LoVo (cell line): ENCODE measurements around the gene KRT5.
A peak's percentile ranks its signal among the peaks of the same experiment; 100 is the strongest.

Source experiments
- DNase-seq: peaks from one replicate; pipeline ENCODE4 v3.0.0-alpha.2; 2016; ENCODE audit warnings: low spot score

KRT5 gene

DNA sequence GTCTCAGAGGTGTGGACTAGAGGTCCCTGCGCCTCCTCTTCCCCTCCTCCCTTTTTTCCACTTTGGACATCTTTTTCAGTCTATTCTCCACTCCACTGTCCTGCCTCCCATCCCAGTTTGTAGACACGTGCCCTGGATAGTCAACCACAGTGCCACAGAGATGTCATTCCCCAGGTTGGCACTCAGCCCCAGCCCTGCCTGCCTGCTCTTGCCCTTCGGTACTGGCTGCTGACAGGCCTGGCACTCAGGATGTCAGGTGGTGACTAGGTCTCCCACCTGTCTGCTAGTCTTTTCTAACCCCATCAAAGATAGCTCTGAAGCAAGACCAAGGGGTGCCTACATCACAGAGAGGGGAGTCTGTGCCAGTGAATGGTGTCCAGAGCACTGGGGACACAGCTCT lies 16.9 kb upstream of the KRT5 start:
- no peak for DNase-seq

DNA sequence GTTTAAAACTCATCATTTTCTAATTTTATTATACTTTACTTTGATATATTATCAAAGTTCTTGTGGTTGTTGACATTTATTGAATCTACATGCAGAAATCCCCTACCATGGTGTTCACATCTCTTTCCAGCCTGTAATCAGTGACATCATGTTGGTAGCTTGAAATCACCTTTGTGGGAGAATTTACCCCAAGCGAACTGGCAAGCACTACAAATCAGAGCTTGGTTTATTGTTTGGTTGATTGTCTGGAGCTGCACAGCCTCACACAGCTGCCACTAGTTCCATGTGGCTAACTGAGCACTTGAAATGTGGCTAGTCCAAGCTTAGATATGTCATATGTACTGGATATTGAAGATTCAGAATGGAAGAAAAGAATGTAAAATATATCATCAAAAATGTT lies 15.4 kb upstream of the KRT5 start:
- DNase-seq, result no peak

DNA sequence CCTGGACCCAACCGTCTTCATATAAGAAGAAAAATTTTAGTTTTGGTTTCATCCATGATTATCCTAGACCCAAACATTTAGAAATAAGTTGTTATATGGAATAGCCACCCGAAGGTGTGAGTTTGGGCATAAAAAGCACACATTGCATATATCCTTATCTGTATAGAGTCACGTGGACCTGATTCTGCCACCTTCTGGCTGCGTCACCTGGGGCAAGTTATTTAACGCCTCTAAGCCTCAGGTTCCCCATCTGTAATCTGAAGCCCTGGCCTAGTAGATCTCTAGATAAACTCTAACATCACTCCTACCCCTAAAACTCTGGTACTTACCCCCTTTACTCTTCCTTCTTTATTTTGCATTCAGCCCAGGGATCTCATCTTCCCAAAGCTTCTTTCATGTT lies 14.3 kb upstream of the KRT5 start:
- no peak for DNase-seq

DNA sequence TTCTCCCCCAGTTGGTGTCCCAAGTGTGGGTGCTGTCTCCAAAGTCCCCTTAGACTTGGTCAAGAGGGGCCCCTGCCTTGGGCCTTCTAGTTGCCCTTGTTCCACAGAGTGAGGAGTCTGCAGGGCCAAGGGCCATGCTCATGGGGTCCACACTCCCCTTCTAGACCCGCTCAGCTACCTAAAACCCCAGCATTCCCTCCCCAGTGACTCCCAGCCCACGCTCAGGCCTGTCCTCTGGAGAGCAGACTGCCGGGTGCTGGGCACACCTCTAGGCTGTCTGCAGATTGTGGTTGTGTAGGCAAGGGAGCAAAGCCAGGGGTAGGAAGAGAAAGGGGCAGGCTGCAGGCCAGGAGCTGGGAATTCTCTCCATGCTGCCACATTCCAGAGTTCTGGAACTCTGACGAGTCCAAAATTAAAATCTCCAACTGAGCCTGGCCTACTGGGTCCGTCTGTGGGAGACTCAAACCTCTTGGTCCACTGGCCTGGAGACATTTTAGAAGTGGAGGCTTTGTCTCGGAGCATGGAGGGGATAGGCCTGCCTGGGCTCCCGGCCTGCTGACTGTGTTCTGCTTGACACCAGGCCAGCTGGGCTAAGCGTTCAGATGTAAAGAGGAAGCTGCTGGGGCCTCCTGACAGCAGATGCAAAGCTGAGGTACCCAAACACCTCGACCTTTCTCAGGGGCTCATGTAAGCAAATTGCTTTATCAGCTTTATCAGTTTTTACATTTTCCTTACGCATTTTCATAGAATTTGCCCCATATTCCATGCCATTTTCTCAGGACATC lies 13.7 kb upstream of the KRT5 start:
- no peak for DNase-seq

DNA sequence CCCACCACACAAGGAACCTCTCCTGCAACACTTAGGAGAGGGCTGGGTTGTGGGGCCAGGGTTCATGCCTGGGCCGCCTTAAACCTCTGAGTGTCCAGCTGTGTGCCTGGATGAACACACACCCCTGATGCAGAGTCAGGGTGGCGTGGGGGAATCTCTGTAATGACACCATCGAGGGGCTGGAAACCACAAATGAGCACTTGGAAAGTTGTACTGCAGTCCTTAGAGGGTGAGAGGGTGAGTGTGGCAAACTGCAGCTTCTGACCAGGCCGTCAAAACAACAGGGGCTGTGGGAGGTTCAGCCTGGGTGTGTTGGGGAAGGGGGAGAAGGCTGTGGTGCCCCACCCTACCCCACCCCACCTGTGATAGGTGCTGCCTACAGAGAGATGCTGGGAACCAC lies 12.4 kb upstream of the KRT5 start:
- DNase-seq, result no peak

DNA sequence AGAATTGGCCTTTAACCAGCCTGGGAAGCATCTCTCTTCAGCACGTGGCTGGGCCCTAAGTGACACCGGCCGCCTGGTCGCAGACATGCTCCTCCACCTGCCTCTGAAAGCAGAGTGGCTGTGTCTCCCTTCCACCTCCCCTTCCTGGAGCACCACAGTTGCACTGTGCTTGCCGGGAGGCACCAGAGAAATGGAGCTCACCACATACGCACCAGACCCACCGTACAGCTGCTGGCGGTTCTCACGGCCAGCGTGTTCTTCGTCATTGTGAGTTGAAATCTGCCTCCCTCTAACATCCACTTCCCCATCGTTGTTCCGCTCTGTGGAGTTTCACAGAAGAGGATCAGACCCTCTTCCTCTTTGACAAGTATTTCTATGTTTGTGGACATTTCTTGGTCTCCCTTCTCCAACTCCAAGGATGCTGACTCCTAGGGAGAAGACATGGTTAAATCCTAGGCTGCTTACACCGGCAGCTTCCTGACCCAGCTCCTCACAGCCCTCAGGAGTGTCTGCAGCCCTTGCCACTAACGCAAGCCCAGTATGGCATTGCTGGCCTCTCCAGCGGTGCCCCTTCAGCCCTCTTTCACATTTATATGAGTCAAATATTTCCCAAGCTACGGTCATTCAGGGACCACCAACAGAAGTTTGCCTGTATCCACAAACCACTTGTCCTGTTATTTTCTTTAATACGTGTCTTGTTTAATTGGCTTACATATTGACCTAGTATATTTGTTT lies 11.5 kb upstream of the KRT5 start:
- no peak for DNase-seq

DNA sequence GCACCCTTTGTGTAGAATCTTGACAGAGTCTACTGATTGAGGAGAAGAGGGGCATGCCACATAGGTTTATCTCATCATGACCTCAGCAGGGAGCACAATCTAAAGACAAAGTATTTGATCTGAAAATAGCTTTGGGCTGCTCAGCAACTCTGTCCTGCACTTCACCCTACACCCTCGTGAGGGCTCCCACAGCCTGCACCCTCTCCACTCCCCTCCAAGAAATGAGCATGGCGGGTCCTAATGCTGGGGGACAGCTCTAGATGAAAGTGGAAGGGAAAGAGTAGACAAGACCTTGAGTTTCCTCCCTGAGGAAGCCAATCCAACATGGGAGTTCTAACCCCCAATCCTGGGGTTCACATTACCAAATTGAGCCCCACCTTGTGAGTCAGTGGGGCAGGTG lies 10.7 kb upstream of the KRT5 start:
- no peak for DNase-seq

DNA sequence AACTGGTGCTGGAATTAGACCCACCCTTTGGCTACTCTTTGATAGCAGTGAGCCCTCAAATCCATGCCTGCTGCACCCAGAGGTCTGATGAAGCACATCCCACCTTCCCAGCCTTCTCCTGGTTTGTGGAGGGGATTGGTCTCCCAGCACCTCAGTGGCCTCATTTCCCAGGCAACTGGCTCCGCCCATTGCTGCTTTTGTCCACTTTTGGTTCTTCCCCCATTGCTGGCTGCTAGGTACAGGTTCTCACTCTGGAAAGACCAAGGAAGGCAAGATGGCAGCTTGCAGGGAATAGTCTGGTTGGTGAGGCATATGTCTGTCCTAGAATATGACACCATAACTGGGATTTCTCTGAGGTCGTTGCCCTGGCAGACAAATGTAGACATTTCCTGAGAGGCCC lies 10.2 kb upstream of the KRT5 start:
- DNase-seq, result no peak

DNA sequence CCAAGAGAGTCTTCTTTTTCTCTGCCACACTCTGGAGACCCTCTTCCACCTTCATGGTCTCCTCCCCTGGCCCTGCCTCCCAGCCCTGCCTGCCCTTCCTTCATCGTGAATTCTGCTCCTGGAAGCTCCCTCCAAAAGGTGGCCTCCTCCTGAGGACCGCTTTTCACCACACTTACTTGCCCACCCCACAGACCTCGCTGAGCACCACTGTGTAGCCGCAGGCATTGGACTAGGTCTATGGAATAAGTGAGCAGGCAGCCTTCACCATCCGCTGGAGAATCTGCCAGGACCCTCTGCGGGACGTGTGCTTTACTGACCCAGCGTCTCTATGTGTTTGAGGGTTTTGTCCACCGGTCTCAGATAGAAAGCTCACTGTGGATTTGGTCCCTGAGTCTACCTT lies 9.7 kb upstream of the KRT5 start:
- DNase-seq, result no peak

DNA sequence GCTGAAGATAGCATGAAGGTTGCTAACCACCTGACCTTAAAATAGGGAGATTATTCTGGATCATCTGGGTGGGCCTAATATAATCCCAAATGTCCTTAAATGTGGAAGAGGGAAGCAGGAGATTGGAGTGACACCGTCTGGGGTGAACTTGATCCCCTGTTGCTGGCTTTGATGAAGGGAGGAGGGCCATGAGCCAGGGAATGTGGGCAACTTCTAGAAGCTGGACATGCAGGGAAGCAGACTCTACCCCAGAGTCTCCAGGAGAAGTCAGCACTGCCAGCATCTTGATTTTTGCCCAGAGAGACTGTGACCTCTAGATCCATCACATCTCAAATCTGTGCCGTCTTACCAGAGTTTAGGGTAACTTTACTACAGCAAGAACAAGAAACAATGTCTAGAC lies 9.2 kb upstream of the KRT5 start:
- DNase-seq, result no peak

DNA sequence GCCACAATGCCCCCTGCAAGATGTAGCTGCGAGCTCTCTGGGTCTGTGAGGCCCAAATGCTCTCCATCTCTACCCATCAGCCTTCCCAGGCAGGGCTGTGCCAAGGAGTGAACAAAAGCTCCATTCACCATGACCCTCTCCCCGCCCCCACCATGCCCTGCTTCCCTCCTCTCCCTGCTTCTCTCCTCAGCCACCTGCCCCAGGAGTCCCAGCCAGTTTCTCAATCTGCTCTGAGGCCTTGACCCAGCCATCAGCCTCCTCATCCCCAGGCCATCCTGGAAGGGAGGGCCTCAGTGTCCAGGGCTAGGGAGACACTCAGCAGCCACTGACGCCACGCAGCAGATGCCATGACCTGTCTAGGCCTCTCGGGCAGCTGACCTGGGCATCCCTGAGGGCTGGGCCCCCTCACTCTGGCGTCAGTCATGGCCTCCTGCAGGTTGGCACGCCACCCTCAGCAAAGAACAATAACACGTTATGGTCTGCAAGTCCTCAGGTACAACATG lies 8.5 kb upstream of the KRT5 start:
- DNase-seq, result no peak

DNA sequence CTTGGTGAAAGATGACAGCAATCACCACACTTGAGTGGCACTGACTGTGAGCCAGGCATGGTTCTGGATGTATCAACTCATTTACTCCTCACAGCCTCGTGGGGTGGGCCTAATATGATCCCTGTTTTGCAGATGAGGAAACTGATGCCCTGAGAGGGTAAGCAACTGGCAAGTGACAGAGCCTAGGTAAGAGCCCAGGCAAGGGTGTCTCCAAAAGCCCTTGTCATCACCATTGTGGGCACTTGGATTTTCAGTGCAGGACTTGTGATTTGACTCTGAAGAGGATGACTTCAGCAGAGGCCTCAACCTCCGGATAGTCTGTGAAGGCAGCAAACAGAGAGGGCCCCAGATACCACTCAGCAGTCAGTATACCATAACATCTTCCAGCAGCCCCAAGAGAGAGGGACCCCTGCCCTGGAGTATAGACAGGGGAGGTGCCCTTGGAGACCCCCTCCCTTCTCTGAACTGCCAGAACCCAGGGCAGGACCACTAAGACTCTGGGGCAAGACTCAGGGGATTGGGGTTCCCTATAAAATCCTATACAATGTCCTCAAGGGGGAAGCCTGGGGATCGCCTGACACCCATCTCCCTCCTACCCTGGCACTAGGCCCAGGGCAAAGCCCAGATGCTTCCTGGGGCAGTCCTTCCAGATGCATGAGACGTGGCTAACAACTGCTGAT lies 7.1 kb upstream of the KRT5 start:
- DNase-seq, result no peak

DNA sequence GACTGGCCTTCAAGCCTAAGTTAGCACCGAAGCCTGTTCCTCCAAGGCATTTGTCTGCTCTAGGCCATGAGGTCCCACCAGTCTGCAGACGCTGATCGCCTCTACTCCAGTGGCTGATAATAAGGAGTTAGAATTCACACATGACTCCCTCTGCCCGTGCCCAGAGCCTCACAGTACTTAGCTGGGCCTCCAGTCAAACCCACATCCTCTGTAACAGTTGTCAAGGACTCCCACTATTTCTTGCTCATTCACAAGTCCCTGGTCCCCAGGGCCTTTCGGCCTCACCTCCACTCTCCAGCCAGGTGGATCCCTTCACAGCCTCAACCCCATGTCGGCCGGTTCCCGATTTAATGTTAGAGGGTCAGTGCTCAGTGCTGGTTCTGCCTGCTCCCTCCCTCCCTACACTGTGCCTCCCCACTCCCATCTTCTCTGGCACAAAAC lies 6.3 kb upstream of the KRT5 start:
- DNase-seq, result no peak

DNA sequence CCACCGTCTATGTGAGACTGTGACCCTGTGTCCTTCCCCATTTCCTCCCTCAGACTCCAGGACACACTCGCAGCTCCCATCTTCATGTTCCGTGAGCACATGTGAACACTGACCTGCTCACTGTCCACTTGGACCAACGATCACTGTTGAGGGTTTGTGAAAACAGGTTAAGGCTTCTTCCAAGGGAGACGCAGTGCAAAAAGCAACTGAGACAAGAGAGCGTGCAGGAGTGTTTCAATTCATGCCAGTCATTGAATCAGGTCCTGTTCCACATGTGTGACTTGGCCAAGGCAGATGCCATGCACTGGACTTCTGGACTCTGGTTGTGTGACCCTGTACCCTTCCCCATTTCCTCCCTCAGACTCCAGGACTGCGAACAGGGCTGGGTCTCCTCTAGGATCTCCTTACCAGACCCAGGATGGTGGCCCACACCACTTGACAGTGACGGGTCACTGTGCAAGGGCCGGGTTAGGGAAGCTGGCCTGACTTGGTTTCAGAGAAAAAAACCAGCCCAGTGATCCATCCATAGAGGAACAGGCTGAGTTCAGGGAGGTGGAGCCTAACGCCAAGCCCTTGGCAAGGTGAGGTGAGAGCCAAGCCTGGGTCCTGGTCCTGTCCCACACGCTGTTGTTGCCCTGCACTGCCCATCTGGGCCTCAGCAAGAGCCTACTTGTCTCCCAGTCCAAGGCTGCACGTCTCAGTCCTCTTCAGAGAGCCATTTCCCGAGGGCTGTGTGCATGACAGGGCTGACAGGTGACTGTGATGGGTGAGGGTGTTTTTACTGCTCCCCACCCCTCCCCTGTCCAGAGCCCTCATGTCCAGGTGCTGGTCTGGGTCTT lies 5.7 kb upstream of the KRT5 start:
- DNase-seq, result no peak

DNA sequence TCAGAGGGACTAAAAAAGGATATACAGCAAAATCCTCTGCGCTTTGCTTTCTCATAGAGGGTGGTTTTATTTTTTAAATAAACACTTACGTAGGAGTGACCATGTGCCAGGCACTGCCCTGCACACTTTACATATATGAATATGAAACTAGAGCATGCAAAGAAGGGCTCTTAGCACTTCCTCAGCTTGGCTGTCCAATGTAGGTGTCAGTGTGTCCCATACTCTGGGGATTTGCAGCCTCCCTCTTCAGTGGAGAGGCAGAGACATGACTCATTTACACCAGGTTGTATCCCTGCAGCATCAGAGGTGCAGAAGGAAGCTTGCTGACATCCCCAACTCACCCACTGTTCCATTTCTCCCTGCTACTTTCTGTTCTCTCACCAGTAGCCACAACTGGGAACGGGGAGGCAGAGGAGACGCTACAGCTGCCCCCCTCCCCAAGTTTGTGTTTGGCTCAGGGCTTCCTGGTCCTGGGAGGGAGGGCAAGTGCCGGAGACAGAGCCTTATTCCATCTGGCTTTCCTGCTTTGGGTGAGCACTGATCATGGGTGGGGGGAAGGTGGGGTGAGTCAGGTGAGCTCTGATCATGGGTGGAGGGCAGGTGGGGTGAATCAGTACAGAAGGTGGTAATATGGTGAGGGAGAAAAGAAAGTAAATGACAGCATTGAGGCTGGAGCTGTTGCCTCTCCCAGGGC lies 4.9 kb upstream of the KRT5 start:
- DNase-seq, result no peak

DNA sequence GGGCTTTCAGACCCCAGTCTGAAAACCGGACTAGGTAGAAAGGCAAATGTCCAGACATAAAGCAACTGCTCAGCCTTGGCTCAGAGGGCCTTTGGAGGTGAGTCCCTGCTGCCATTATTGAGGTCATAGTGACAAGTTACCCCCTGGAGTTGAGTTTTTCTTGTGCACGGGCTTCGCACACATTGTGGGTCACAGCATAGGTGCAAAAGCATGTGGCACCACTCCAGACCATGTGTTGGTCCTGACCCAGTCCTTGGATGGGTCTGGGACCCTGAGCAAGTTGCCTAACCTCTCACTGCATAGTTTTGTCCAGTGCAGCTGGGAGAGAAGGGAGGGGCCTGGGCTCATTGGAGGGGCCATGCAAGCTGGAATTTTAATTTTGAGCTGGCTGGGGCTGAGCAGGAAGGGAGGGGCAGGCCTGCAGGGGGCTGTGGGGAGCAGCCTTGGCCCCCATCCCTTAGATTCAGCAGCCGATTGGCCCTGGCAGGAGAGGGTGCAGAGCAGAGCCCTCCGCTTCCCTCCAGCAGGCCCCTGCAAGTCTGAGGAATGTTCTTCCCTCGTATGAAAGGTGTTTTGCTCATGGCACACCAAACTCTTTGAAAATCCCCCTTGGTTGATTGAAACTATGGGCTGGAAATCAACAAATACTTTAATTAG lies 4.2 kb upstream of the KRT5 start:
- no peak for DNase-seq

DNA sequence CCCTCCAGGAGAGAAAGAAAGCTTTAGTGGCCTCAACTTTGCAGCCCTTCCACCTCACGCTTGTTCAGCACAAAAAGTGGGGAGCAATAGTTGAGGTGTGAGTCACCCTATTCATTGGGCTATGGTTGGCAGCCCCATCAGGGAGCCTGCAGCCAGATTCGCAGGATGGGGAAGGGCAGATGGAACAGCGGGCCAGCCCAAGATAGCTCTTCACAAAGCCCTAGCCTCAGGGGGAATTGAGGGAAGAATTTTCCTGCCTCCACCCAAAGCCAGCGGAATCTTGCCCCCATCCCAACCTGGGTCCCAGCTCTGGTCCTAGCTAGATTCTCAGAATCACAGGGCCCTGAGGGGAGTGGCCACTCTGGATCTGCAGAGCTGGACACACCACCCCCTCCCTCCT lies 3.6 kb upstream of the KRT5 start:
- DNase-seq, result no peak

DNA sequence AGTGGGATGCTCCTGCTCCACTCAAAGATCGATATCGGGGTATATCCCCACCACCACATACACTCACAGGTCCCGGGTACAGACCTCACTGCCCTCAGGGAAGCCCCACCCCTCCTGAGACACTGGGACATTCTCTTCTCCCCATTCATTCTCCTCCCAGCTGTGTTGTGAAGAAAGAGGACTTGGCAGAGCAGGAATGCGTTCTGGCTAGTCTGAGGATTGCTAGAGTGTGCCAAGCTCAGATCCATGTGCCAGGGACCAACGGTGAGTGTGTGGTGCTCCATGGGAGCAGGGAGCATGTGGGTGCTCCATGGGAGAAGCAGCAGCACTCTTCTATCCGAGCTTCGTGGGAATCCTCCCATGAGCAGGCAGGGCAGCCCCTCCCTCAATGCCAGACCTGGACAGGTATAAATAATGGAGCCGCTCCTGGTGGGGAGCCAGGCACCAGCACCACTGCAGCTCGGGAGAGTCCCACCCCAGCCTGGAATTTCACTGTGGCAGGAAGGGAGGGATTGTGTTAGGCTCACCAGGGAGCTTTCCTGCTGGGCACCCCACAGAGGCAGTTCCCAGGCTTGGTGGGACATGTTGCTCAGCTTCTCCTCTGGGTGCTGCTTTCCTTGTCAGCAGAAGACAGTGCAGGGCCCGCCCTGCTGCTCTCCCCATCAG lies 2.3 kb upstream of the KRT5 start:
- DNase-seq, result peak; percentile 90

DNA sequence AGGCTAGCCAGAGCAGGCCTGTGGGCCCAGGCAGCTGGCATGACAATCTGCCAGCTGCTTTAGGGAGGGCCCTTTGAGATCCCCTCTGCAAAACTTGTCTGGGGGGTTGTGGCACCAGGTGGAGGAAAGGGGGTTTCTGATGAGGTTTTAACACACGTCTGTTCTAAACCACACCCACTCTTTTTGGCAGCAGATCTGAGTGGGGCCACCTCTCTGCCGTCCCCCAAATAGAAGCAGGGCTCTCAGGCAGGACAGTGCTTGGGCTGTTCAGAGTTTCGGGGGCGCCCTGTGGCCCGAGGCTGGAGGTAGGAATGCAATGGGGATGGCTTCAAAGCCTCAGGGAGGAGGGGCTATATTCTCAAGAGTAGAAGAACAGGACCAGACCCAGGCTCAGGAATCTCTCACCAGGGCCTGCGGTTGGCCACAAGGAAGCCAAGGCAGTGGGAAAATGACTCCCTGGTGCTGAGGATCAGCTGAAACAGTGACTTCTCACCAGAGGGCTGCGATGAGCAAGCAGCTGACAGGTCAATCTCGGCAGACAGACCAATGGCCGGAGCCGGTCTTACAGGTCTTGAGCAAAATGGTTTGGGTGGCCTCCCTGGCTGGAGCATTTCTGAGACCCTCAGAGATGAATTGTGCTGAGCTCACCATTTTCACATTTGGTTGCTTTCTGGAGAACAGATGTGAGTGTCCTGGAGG lies 1.5 kb upstream of the KRT5 start:
- peak; percentile 62 for DNase-seq

DNA sequence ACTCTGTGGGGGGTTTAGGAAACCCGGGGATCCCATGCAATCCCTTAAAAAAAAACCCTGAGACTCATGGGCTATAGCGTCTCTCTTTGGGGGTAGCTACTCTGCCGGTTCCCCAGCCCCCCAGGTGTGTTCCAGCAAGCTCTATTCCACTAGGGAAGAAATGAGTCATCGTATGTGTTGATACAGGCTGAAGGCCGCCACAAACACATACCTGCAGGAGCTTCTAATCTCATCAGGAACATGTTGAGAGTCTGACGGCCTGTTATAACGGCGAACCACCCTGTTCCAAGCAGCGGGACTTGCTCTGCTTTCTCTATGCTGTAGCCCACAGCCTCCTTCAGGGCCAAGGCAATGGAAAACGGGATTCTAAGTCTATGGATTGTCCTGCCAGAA lies 977 bp upstream of the KRT5 start:
- DNase-seq, result peak; percentile 59
